C4-2B (cell line): ENCODE results near the gene RGSL1.

Experiments used
- H3K27ac ChIP-seq: fragments of 450-650 bp; 2 replicates; pipeline ENCODE4 v1.5.1; 2017
- CTCF ChIP-seq: fragments of 450-650 bp; conservative IDR thresholded peaks from 2 replicates; pipeline ENCODE4 v1.5.1; 2017; ENCODE audit warnings: mild to moderate bottlenecking
- ZFX ChIP-seq: fragments of 450-650 bp; IDR thresholded peaks from 2 replicates; pipeline ENCODE4 v1.6.1; 2017

RGSL1 gene

GRCh38 chr1:182570611-182570970 is 120.6 kb downstream of the RGSL1 start:
- H3K27ac ChIP-seq = no peak overlapping the region
- TF ChIP-seq CTCF (no peak), ZFX (no peak)

- no peak for TF ChIP-seq ZFX
- no peak for TF ChIP-seq CTCF
Measured at GRCh38 chr1:182574156-182574555, 124.2 kb downstream of the RGSL1 start.

GRCh38 chr1:182575540-182576149 is 125.7 kb downstream of the RGSL1 start:
- no peak overlapping the region for H3K27ac ChIP-seq
- no peak for TF ChIP-seq CTCF
- TF ChIP-seq ZFX = no peak

More at GRCh38 chr1:182574156-182574555, 124.2 kb downstream of the RGSL1 start:
- no peak overlapping the region for H3K27ac ChIP-seq

- H3K27ac ChIP-seq = no peak overlapping the region
- no peak for TF ChIP-seq ZFX
- no peak for TF ChIP-seq CTCF
Measured at GRCh38 chr1:182580736-182581135, 130.8 kb downstream of the RGSL1 start.

- no peak for TF ChIP-seq CTCF
- no peak for TF ChIP-seq ZFX
- H3K27ac ChIP-seq = no peak overlapping the region
Measured at GRCh38 chr1:182584746-182585145, 134.8 kb downstream of the RGSL1 start.

- H3K27ac ChIP-seq = no peak overlapping the region
- no peak for TF ChIP-seq CTCF
- no peak for TF ChIP-seq ZFX
Measured at GRCh38 chr1:182586380-182586779, 136.4 kb downstream of the RGSL1 start.

- TF ChIP-seq CTCF (no peak), ZFX (no peak)
- no peak overlapping the region for H3K27ac ChIP-seq
Measured at GRCh38 chr1:182587093-182587492, 137.1 kb downstream of the RGSL1 start.
